ENCODE data around the gene MED6.

The MED6 gene

GRCh38 chr14:70601162-70601561 lies 707 bp upstream of the MED6 start:
- TF ChIP-seq, protein P1, sequence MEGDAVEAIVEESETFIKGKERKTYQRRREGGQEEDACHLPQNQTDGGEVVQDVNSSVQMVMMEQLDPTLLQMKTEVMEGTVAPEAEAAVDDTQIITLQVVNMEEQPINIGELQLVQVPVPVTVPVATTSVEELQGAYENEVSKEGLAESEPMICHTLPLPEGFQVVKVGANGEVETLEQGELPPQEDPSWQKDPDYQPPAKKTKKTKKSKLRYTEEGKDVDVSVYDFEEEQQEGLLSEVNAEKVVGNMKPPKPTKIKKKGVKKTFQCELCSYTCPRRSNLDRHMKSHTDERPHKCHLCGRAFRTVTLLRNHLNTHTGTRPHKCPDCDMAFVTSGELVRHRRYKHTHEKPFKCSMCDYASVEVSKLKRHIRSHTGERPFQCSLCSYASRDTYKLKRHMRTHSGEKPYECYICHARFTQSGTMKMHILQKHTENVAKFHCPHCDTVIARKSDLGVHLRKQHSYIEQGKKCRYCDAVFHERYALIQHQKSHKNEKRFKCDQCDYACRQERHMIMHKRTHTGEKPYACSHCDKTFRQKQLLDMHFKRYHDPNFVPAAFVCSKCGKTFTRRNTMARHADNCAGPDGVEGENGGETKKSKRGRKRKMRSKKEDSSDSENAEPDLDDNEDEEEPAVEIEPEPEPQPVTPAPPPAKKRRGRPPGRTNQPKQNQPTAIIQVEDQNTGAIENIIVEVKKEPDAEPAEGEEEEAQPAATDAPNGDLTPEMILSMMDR (IDR thresholded peaks at IDR 0.05; ENCODE audit: control insufficient read depth, extremely low read depth, insufficient read depth) = no peak
- peak overlapping the region; percentile 67 for H3K4me3 ChIP-seq (ENCODE audit: low read depth, low read length)
- no peak for DNase-seq (ENCODE audit: low read depth)

- TF ChIP-seq, protein P1 (IDR thresholded peaks at IDR 0.05; ENCODE audit: control insufficient read depth, extremely low read depth, insufficient read depth) = no peak
- DNase-seq (ENCODE audit: low read depth) = no peak
- peak overlapping the region; percentile 67 for H3K4me3 ChIP-seq (ENCODE audit: low read depth, low read length)
Observed at GRCh38 chr14:70599345-70599744, 1.1 kb downstream of the MED6 start.

GRCh38 chr14:70597731-70598130 lies 2.7 kb downstream of the MED6 start:
- TF ChIP-seq, protein P1 (IDR thresholded peaks at IDR 0.05; ENCODE audit: control insufficient read depth, extremely low read depth, insufficient read depth) = no peak
- no peak for DNase-seq (ENCODE audit: low read depth)
- H3K4me3 ChIP-seq (ENCODE audit: low read depth, low read length) = no peak overlapping the region

- DNase-seq (ENCODE audit: low read depth) = no peak
- TF ChIP-seq, protein P1 (IDR thresholded peaks at IDR 0.05; ENCODE audit: control insufficient read depth, extremely low read depth, insufficient read depth) = no peak
- H3K4me3 ChIP-seq (ENCODE audit: low read depth, low read length) = no peak overlapping the region
Observed at GRCh38 chr14:70595443-70596185, 4.8 kb downstream of the MED6 start.

DNA sequence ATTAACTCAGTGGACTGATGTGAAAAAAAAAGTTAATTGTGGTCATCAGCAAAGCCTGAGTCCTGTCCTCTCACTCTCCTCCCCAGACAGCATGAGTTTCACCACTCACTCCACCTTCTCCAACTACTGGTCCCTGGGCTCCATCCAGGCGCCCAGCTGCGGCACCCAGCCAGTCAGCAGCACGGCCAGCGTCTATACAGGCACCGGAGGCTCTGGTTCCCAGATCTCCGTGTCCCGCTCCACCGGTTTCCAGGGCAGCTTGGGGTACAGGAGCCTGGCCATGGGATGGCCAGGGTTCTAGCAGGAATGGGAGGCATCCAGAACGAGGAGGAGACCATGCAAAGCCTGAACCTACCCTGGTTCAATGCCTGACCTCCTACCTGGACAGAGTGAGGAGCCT lies 6.0 kb downstream of the MED6 start:
- DNase-seq (ENCODE audit: low read depth) = no peak
- TF ChIP-seq, protein P1 (IDR thresholded peaks at IDR 0.05; ENCODE audit: control insufficient read depth, extremely low read depth, insufficient read depth) = no peak
- H3K4me3 ChIP-seq (ENCODE audit: low read depth, low read length) = no peak overlapping the region

- DNase-seq (ENCODE audit: low read depth) = no peak
- no peak overlapping the region for H3K4me3 ChIP-seq (ENCODE audit: low read depth, low read length)
- TF ChIP-seq, protein P1 (IDR thresholded peaks at IDR 0.05; ENCODE audit: control insufficient read depth, extremely low read depth, insufficient read depth) = peak; percentile 44
Observed at GRCh38 chr14:70585231-70585630, 15.2 kb downstream of the MED6 start.

- no peak overlapping the region for H3K4me3 ChIP-seq (ENCODE audit: low read depth, low read length)
- TF ChIP-seq, protein P1 (IDR thresholded peaks at IDR 0.05; ENCODE audit: control insufficient read depth, extremely low read depth, insufficient read depth) = no peak
- DNase-seq (ENCODE audit: low read depth) = no peak
Observed at GRCh38 chr14:70576891-70577290, 23.6 kb downstream of the MED6 start.

Data from LNCaP clone FGC (cell line).